Jurkat, Clone E6-1 (cell line): ENCODE measurements around the gene SPDYA.

Experiments used
- DNase-seq: peaks from one replicate; pipeline ENCODE4 v3.0.0-alpha.2; 2011; ENCODE audit warnings: low read depth, low spot score
- H3K4me3 ChIP-seq: 2 replicates; pipeline ENCODE4 v1.5.1; 2011; ENCODE audit warnings: mild to moderate bottlenecking, low read length, control low read depth, moderate library complexity

SPDYA gene

DNA sequence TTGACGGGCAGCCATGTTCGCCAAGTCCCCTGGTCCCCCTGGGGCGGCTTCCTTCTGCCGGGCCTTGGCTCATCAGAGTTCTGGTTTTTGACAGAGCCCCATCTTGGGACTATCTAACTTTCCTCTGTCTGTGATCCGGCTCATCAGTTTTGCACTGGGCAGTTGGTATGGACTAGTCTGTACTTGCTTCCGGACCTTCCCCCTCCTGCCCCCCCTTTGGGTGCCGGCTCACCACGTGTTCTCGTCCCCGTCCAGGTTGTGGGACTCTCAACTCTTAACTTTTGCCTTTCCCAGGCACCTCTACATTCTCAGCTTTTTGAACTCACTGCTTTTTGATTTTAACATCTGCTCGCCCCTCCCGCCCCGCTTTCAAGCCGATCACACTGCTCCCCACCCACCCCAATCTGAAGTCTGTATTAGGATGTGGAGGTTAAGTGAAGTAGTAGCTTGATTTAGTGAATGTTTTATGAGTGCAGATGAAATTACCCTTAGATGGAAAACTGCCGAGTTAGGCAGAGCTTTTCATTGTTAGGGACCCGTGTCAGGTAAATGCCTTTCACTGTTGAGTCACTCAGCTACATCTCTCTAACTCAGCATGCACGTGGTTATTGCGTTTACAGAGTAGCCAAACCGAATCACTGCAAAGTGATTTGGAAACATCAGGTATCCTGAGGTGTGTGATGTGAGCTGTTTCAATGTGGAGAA, 84.7 kb downstream of the SPDYA start:
- DNase-seq: peak; percentile 11

DNA sequence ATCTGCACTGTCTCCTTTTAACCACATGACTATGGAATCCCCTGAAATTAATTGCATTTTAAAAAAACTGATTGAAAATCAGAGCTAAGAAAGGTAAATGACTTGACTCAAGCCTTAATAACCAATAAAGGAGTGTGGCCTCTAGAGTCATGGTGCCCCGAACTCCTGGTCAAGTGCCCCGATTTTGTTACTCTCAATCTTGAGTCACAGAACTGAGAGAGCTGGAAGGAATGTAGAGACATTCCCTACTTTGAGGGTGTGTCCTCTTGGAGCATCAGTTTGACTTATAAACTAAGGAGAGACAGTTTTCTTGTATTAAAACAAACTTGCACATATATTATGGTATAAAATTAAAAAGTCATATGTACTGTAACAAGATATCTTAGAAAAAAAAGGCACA, 86.3 kb downstream of the SPDYA start:
- no peak overlapping the region; the same call in 1 of the 2 replicates for H3K4me3 ChIP-seq
- DNase-seq: no peak

More for the DNA sequence above, 84.7 kb downstream of the SPDYA start:
- peak overlapping the region; percentile 57 for H3K4me3 ChIP-seq

DNA sequence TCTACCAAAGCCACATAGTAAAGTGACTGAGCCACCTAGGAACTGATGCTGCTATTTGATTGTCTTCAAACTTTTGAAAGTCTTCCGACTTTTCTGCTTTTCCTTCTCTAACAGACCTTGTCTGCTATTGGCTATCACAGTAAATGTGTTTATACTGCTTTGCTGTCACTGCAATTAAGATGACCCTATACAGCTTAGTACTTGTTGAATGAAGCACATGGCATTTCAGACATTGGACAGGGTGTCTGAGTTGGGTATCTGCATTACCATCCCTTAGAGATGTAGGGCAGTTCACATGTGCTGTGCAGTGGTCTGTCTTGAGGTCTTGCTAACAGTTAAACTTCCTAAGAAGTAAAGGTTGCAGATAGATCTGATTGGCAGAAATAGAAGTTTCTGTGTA, 87.4 kb downstream of the SPDYA start:
- DNase-seq: no peak
- H3K4me3 ChIP-seq: no peak overlapping the region
